ENCODE measurements around the gene HNF1A.

GRCh38 chr12:120991965-120992364 is 13.6 kb downstream of the HNF1A start:
- no peak for TF ChIP-seq CTCF (conservative IDR thresholded peaks at IDR 0.05 in 1 of 2, IDR thresholded peaks at IDR 0.05 in 1 of 2; ENCODE audit: low read depth in 1 of 2, low read length in 2 of 2)
- TF ChIP-seq EZH2 (IDR thresholded peaks at IDR 0.05; ENCODE audit: low read length, missing control alignments): no peak

Measured in fibroblast of lung (primary cell).